BE2C (cell line): ENCODE results near the gene SMPD3.

Experiments used
- DNase-seq: peaks from one replicate; pipeline ENCODE4 v3.0.0-alpha.2; 2020
- H3K27me3 ChIP-seq: fragments of 250-450 bp; sonication (Bioruptor Pico); 2 replicates; pipeline ENCODE4 v1.5.1; 2020; ENCODE audit warnings: mild to moderate bottlenecking
- H3K36me3 ChIP-seq: fragments of 250-450 bp; sonication (Bioruptor Pico); 2 replicates; pipeline ENCODE4 v1.5.1; 2020; ENCODE audit warnings: mild to moderate bottlenecking
- H3K4me1 ChIP-seq: fragments of 250-450 bp; sonication (Bioruptor Pico); 2 replicates; pipeline ENCODE4 v1.5.1; 2020
- H3K4me3 ChIP-seq: 2 replicates; pipeline ENCODE4 v1.5.1; 2011; ENCODE audit warnings: low read depth, low read length
- H3K9me3 ChIP-seq: fragments of 250-450 bp; sonication (Bioruptor Pico); 2 replicates; pipeline ENCODE4 v1.5.1; 2020
- CTCF ChIP-seq: IDR thresholded peaks from 2 replicates; pipeline ENCODE4 v1.5.1; 2012; ENCODE audit warnings: mild to moderate bottlenecking, low read depth, low read length

Gene SMPD3

GRCh38 chr16:68310774-68311511 is 137.4 kb downstream of the SMPD3 start, which contains the start of the genes PRMT7 and SLC7A6OS:
TSS of gene PRMT7 (plus strand) at chr16:68311019. CDS start at chr16:68315980, 4,961 bp downstream.
TSS of gene SLC7A6OS (minus strand) at chr16:68310946. CDS start at chr16:68310926, 20 bp downstream.
- H3K36me3 ChIP-seq: peaks cover 33% of the 10 kb centered on the region
- H3K27me3 ChIP-seq: no peaks in the 10 kb centered on the region
- H3K4me1 ChIP-seq: peaks cover 3% of the 10 kb centered on the region; the same call in 1 of the 2 replicates
- TF ChIP-seq CTCF: peak; percentile 7; the same call in 1 of the 2 replicates
- peak; percentile 95 for DNase-seq
- peak within 1 kb of the TSS; percentile 84 for H3K4me3 ChIP-seq
- no peaks in the 10 kb centered on the region for H3K9me3 ChIP-seq

GRCh38 chr16:68310437-68310773 is 137.9 kb downstream of the SMPD3 start:
- H3K36me3 ChIP-seq: peaks cover 28% of the 10 kb centered on the region
- DNase-seq: peak; percentile 18
- H3K4me3 ChIP-seq: peak overlapping the region; percentile 84
- peaks cover 3% of the 10 kb centered on the region; the same call in 1 of the 2 replicates for H3K4me1 ChIP-seq
- TF ChIP-seq CTCF: no peak
- H3K27me3 ChIP-seq: no peaks in the 10 kb centered on the region
- H3K9me3 ChIP-seq: no peaks in the 10 kb centered on the region

GRCh38 chr16:68309799-68310198 is 138.5 kb downstream of the SMPD3 start:
- Histone ChIP-seq H3K4me3 (peak overlapping the region; percentile 84), H3K4me1 (peaks cover 3% of the 10 kb centered on the region; the same call in 1 of the 2 replicates), H3K9me3 (no peaks in the 10 kb centered on the region), H3K36me3 (peaks cover 26% of the 10 kb centered on the region), H3K27me3 (no peaks in the 10 kb centered on the region)
- no peak for DNase-seq
- TF ChIP-seq CTCF: no peak
